HG02943 (cell line): ENCODE measurements around the gene GP5.

Source experiments
- ATAC-seq: cut with Tn5 transposase; IDR thresholded peaks from one replicate; pipeline ENCODE4 v1.9.1; 2021; ENCODE audit warnings: mild to moderate bottlenecking, low read depth, moderate library complexity; ENCODE audit not compliant: unreplicated experiment

The GP5 gene

GRCh38 chr3:194397757-194398312 lies 1.2 kb downstream of the GP5 start:
- ATAC-seq = no peak

- no peak for ATAC-seq
Observed at GRCh38 chr3:194396859-194397756, 2.0 kb downstream of the GP5 start.

GRCh38 chr3:194396539-194396858 lies 2.6 kb downstream of the GP5 start:
- no peak for ATAC-seq

- no peak for ATAC-seq
Observed at GRCh38 chr3:194395778-194396538, 3.1 kb downstream of the GP5 start.

GRCh38 chr3:194395212-194395611 lies 3.9 kb downstream of the GP5 start:
- no peak for ATAC-seq

- no peak for ATAC-seq
Observed at GRCh38 chr3:194392576-194392975, 6.5 kb downstream of the GP5 start.

GRCh38 chr3:194390835-194391234 lies 8.2 kb downstream of the GP5 start:
- no peak for ATAC-seq

- ATAC-seq = no peak
Observed at GRCh38 chr3:194389269-194389668, 9.8 kb downstream of the GP5 start.

GRCh38 chr3:194387926-194388418 lies 11.1 kb downstream of the GP5 start:
- no peak for ATAC-seq

- ATAC-seq = no peak
Observed at GRCh38 chr3:194387276-194387675, 11.8 kb downstream of the GP5 start.

GRCh38 chr3:194386648-194387047 lies 12.4 kb downstream of the GP5 start:
- ATAC-seq = no peak

- ATAC-seq = no peak
Observed at GRCh38 chr3:194386066-194386465, 13.0 kb downstream of the GP5 start.

- ATAC-seq = no peak
Observed at GRCh38 chr3:194384569-194385001, 14.5 kb downstream of the GP5 start.

GRCh38 chr3:194384156-194384555 lies 14.9 kb downstream of the GP5 start:
- ATAC-seq = no peak

- ATAC-seq = no peak
Observed at GRCh38 chr3:194383276-194383940, 15.7 kb downstream of the GP5 start.

- no peak for ATAC-seq
Observed at GRCh38 chr3:194382892-194383223, 16.2 kb downstream of the GP5 start.

GRCh38 chr3:194382196-194382891 lies 16.7 kb downstream of the GP5 start:
- ATAC-seq = no peak

- no peak for ATAC-seq
Observed at GRCh38 chr3:194381460-194381875, 17.6 kb downstream of the GP5 start.

- ATAC-seq = no peak
Observed at GRCh38 chr3:194380326-194380725, 18.7 kb downstream of the GP5 start.

GRCh38 chr3:194379651-194380050 lies 19.4 kb downstream of the GP5 start:
- ATAC-seq = no peak
